ENCODE data around the gene CMA1.

GRCh38 chr14:24461336-24461735 is 46.7 kb downstream of the CMA1 start:
- TF ChIP-seq POLR2A (IDR thresholded peaks at IDR 0.05) (no peak), CTCF (IDR thresholded peaks at IDR 0.05) (no peak), EP300 (IDR thresholded peaks at IDR 0.05) (no peak), POLR2AphosphoS5 (IDR thresholded peaks at IDR 0.05) (no peak)
